HCT116 (cell line): ENCODE results near the gene RTL1. TPM values are rescaled to one million over a fixed set of nuclear protein-coding genes. Genes with fewer than 3 reads are reported as not detected.

Experiments
- ATAC-seq: fragments of 200-7000 bp; cut with Tn5 transposase; 2 replicates; pipeline ENCODE4 v1.9.1; 2020; ENCODE audit warnings: mild to moderate bottlenecking, moderate library complexity
- BruUV-seq: library from RNA; stranded (reverse); fragments of 400-500 nt; replicated peaks from 2 replicates; lab custom pipeline; 2021; lab: Mats Ljungman, UMichigan
- CTCF ChIA-PET: fragments of 300-600 bp; sonication (Branson Sonifier 250); formaldehyde crosslinking; loops from one replicate; lab custom pipeline; 2021; ENCODE audit warnings: antibody characterized with exemption; lab: Charles Lee
- POLR2A ChIA-PET: fragments of 300-600, 350-600 bp; sonication (Branson Sonifier 250); formaldehyde crosslinking; loops from one replicate; lab custom pipeline; 2021; ENCODE audit warnings: antibody characterized with exemption; lab: Charles Lee
- RAD21 ChIA-PET, 2 experiments: fragments of 300-600 bp; sonication (Branson Sonifier 250); formaldehyde crosslinking; loops; one replicate each; lab custom pipeline; 2023; ENCODE audit warnings: low total read pairs in 2 of 2; ENCODE audit not compliant: uncharacterized antibody in 2 of 2, unreplicated experiment in 2 of 2, low non-redundant PET in 1 of 2; lab: Charles Lee
- DNase-seq: peaks from one replicate; pipeline ENCODE4 v3.0.0-alpha.2; 2010; ENCODE audit warnings: low read depth, low spot score
- H2AFZ ChIP-seq: fragments of 200-600 bp; shearing (Covaris generic), sonication (generic); 2 replicates; pipeline ENCODE4 v1.6.1; 2017; ENCODE audit warnings: low read depth, mixed run types, mixed read lengths, antibody characterized with exemption, low read length; ENCODE audit not compliant: poor library complexity, severe bottlenecking
- H3K27ac ChIP-seq: 2 replicates; pipeline ENCODE4 v1.5.1; 2012; ENCODE audit warnings: low read depth, low read length
- H3K27me3 ChIP-seq: fragments of 200-600 bp; sonication (generic); 2 replicates; pipeline ENCODE4 v1.6.1; 2016; ENCODE audit warnings: mixed run types, low read length, mixed read lengths; ENCODE audit not compliant: insufficient read depth
- H3K36me3 ChIP-seq, 2 experiments: fragments of 200-500 bp in 1 of 2; fragments of 200-600 bp in 1 of 2; sonication (Bioruptor generic) in 1 of 2; sonication (generic) in 1 of 2; 2 replicates each; pipeline versions ENCODE4 v1.5.1 to v1.6.1; 2014 to 2016; ENCODE audit warnings: low read length in 2 of 2, inconsistent platforms in 1 of 2, mixed read lengths in 1 of 2, mixed run types in 1 of 2; ENCODE audit not compliant: insufficient read depth in 2 of 2, control insufficient read depth in 1 of 2
- H3K4me1 ChIP-seq, 2 experiments: fragments of 200-600 bp in 1 of 2; sonication (generic) in 1 of 2; 2 replicates each; pipeline versions ENCODE4 v1.5.1 to v1.6.1; 2012 to 2017; ENCODE audit warnings: low read length in 2 of 2, inconsistent platforms in 1 of 2, mild to moderate bottlenecking in 1 of 2, mixed read lengths in 1 of 2, mixed run types in 1 of 2, moderate library complexity in 1 of 2; ENCODE audit not compliant: insufficient read depth in 2 of 2, control insufficient read depth in 1 of 2
- H3K4me2 ChIP-seq: fragments of 200-600 bp; sonication (generic); 2 replicates; pipeline ENCODE4 v1.6.1; 2017; ENCODE audit warnings: mixed run types, low read length, mixed read lengths
- H3K4me3 ChIP-seq, 2 experiments: fragments of 200-600 bp in 1 of 2; sonication (generic) in 1 of 2; replicated peaks in 1 of 2; 2 replicates each; pipeline ENCODE4 v1.5.1; 2011 to 2016; ENCODE audit warnings: low read length in 2 of 2, control low read depth in 1 of 2, low read depth in 1 of 2, mild to moderate bottlenecking in 1 of 2, mixed read lengths in 1 of 2, mixed run types in 1 of 2
- H3K79me2 ChIP-seq: fragments of 200-600 bp; sonication (generic); 2 replicates; pipeline ENCODE4 v1.6.1; 2017; ENCODE audit warnings: mild to moderate bottlenecking, mixed run types, low read length, moderate library complexity, mixed read lengths; ENCODE audit not compliant: insufficient read depth
- H3K9ac ChIP-seq: fragments of 200-600 bp; sonication (generic); 2 replicates; pipeline ENCODE4 v1.6.1; 2016; ENCODE audit warnings: low read length, mixed read lengths
- H3K9me2 ChIP-seq: fragments of 200-600 bp; sonication (generic), shearing (Covaris generic); 2 replicates; pipeline ENCODE4 v1.6.1; 2017; ENCODE audit warnings: mixed run types, mild to moderate bottlenecking, moderate library complexity; ENCODE audit not compliant: insufficient read depth
- H3K9me3 ChIP-seq, 2 experiments: fragments of 200-500 bp in 1 of 2; fragments of 200-600 bp in 1 of 2; sonication (Bioruptor generic) in 1 of 2; sonication (generic) in 1 of 2; 2 replicates each; pipeline ENCODE4 v1.6.1; 2014 to 2017; ENCODE audit warnings: low read length in 2 of 2, mixed read lengths in 2 of 2, inconsistent platforms in 1 of 2, low read depth in 1 of 2, mild to moderate bottlenecking in 1 of 2, mixed run types in 1 of 2, moderate library complexity in 1 of 2; ENCODE audit not compliant: control insufficient read depth in 1 of 2, insufficient read depth in 1 of 2
- H4K20me1 ChIP-seq: fragments of 200-600 bp; sonication (generic), shearing (Covaris generic); 2 replicates; pipeline ENCODE4 v1.6.1; 2017; ENCODE audit warnings: mixed run types, mild to moderate bottlenecking, moderate library complexity; ENCODE audit not compliant: insufficient read depth
- ELF1 ChIP-seq: IDR thresholded peaks from 2 replicates; pipeline ENCODE4 v1.6.1; 2012; ENCODE audit warnings: low read depth, borderline replicate concordance
- FOSL1 ChIP-seq: IDR thresholded peaks from 2 replicates; pipeline ENCODE4 v1.6.1; 2012; ENCODE audit warnings: low read depth
- JUND ChIP-seq: IDR thresholded peaks from 2 replicates; pipeline ENCODE4 v1.6.1; 2012
- POLR2AphosphoS5 ChIP-seq: IDR thresholded peaks from 2 replicates; pipeline ENCODE4 v1.6.1; 2011; ENCODE audit warnings: mild to moderate bottlenecking, low read depth, low read length, moderate library complexity
- YY1 ChIP-seq: IDR thresholded peaks from 2 replicates; pipeline ENCODE4 v1.6.1; 2011; ENCODE audit warnings: low read length, low read depth, moderate library complexity, mild to moderate bottlenecking; ENCODE audit not compliant: insufficient replicate concordance; ENCODE audit errors: extremely low read depth
- intact Hi-C: fragments of 100-400 bp; cut with micrococcal nuclease; formaldehyde crosslinking; loops from 2 replicates; pipeline ENCODE4 v1.10.0; 2022
- total RNA-seq: library from RNA; stranded (reverse); gene quantifications from one replicate; pipeline ENCODE4 v1.2.1, GENCODE V29; 2021; ENCODE audit not compliant: unreplicated experiment

The RTL1 gene
- total RNA-seq, 1 experiment from 2014 or later: not detected

- H3K9ac ChIP-seq: no peak overlapping the region
- H3K9me2 ChIP-seq: no peaks in the 10 kb centered on the region
- no peak overlapping the region for H2AFZ ChIP-seq
- H3K4me1 ChIP-seq: peaks cover 0 to 14% of the 10 kb centered on the region in 2 experiments; a peak in 3 of 4 replicates
- H3K27ac ChIP-seq: no peak overlapping the region
- no peak for ATAC-seq
- TF ChIP-seq JUND (no peak), ELF1 (no peak), FOSL1 (no peak)
- POLR2A ChIA-PET: no interaction called here
- H3K4me3 ChIP-seq: no peak overlapping the region
- no peaks in the 10 kb centered on the region for H3K79me2 ChIP-seq
- CTCF ChIA-PET: no interaction called here
- intact Hi-C loops: no loop called here
- no peaks in the 10 kb centered on the region for H4K20me1 ChIP-seq
- no TSS peak for BruUV-seq
- no peak for DNase-seq
- H3K9me3 ChIP-seq: no peaks in the 10 kb centered on the region
- RAD21 ChIA-PET: no interaction called here
- no peaks in the 10 kb centered on the region for H3K27me3 ChIP-seq
- no peaks in the 10 kb centered on the region for H3K36me3 ChIP-seq
- H3K4me2 ChIP-seq: no peak overlapping the region
These were observed 49.1 kb downstream of the RTL1 start for GRCh38 chr14:100854435-100854834.

GRCh38 chr14:100851946-100852620 lies 51.4 kb downstream of the RTL1 start:
- Histone ChIP-seq H3K9me3 (no peaks in the 10 kb centered on the region), H3K9me2 (no peaks in the 10 kb centered on the region), H2AFZ (no peak overlapping the region), H3K4me1 (peaks cover 0 to 17% of the 10 kb centered on the region in 2 experiments; a peak in 3 of 4 replicates), H3K4me3 (no peak overlapping the region), H3K4me2 (0 out of 2 replicates have a peak overlapping the region, but pooled peaks have one; percentile 20), H4K20me1 (no peaks in the 10 kb centered on the region), H3K79me2 (no peaks in the 10 kb centered on the region), H3K9ac (no peak overlapping the region), H3K36me3 (no peaks in the 10 kb centered on the region), H3K27ac (no peak overlapping the region), H3K27me3 (no peaks in the 10 kb centered on the region)
- ATAC-seq (no peak), DNase-seq (no peak)
- POLR2A ChIA-PET: no interaction called here
- no TSS peak for BruUV-seq
- TF ChIP-seq POLR2AphosphoS5 (no peak), YY1 (no peak)
- intact Hi-C loops: loop anchor here (1.0 kb wide), 5 partner anchors 49 to 813 kb away; no protein-coding TSS in a partner anchor
- CTCF ChIA-PET: interaction anchor here (0.8 to 1.5 kb wide), 2 partner anchors 49 to 383 kb away, joined by 4 to 7 read pairs; no protein-coding TSS in a partner anchor
- RAD21 ChIA-PET: interaction anchor here in 1 of 2 experiments (1.2 kb wide), 1 partner anchor 49 kb away, joined by 5 read pairs; no protein-coding TSS in a partner anchor
